ENCODE measurements around the gene TOX2. TPM values are rescaled to one million over a fixed set of nuclear protein-coding genes. Genes with fewer than 3 reads are reported as not detected.

Gene TOX2
- total RNA-seq, 3 donors from 2014 or later (not counting 1 experiment from before 2014, with no cell fraction given): 0.93 to 1.8 (median 1.2) TPM

- intact Hi-C loops (cut with micrococcal nuclease): no loop called here
- Mint-ChIP-seq H3K27me3 (ENCODE audit: low read depth in 2 of 2) (peaks cover 35 to 43% of the 10 kb centered on the region in 2 donors), H3K27ac (no peak overlapping the region)
Measured at GRCh38 chr20:44110816-44111568, 196.3 kb downstream of the TOX2 start.

GRCh38 chr20:44111712-44112335 lies 197.2 kb downstream of the TOX2 start:
- H3K9me3 Mint-ChIP-seq: no peaks in the 10 kb centered on the region
- H3K27me3 Mint-ChIP-seq (ENCODE audit: low read depth in 2 of 2): peaks cover 35 to 42% of the 10 kb centered on the region in 2 donors
- no peaks in the 10 kb centered on the region for H3K4me1 Mint-ChIP-seq
- ATAC-seq: no peak
- no peaks in the 10 kb centered on the region for H3K9me3 ChIP-seq (ENCODE audit: control insufficient read depth, insufficient read depth, low read length)
- TF ChIP-seq CTCF (IDR thresholded peaks at IDR 0.05): no peak
- no peaks in the 10 kb centered on the region for H3K36me3 Mint-ChIP-seq
- WGBS (ENCODE audit: insufficient coverage): 56% methylated on average over 6 of the region's 6 CpGs
- H3K4me1 ChIP-seq (ENCODE audit: control insufficient read depth, insufficient read depth, low read length): no peaks in the 10 kb centered on the region
- H3K27ac ChIP-seq (ENCODE audit: low read length): no peak overlapping the region
- no peak overlapping the region for H3K4me3 Mint-ChIP-seq
- H3K36me3 ChIP-seq (ENCODE audit: control insufficient read depth, insufficient read depth, low read length): no peaks in the 10 kb centered on the region
- H3K4me3 ChIP-seq (ENCODE audit: low read length): no peak overlapping the region
- no peaks in the 10 kb centered on the region for H3K27me3 ChIP-seq (ENCODE audit: control insufficient read depth, insufficient read depth, low read length)
- no peak overlapping the region for H3K27ac Mint-ChIP-seq
- no peak for DNase-seq
- intact Hi-C loops (cut with micrococcal nuclease): no loop called here

More at GRCh38 chr20:44110816-44111568, 196.3 kb downstream of the TOX2 start:
- Histone ChIP-seq H3K36me3 (ENCODE audit: control insufficient read depth, insufficient read depth, low read length) (no peaks in the 10 kb centered on the region), H3K4me1 (ENCODE audit: control insufficient read depth, insufficient read depth, low read length) (no peaks in the 10 kb centered on the region), H3K4me3 (ENCODE audit: low read length) (no peak overlapping the region), H3K9me3 (ENCODE audit: control insufficient read depth, insufficient read depth, low read length) (no peaks in the 10 kb centered on the region), H3K27ac (ENCODE audit: low read length) (no peak overlapping the region), H3K27me3 (ENCODE audit: control insufficient read depth, insufficient read depth, low read length) (no peaks in the 10 kb centered on the region)
- Mint-ChIP-seq H3K36me3 (no peaks in the 10 kb centered on the region), H3K4me3 (no peak overlapping the region), H3K4me1 (no peaks in the 10 kb centered on the region), H3K9me3 (no peaks in the 10 kb centered on the region)
- WGBS (ENCODE audit: insufficient coverage): 73% methylated on average over 9 of the region's 9 CpGs
- no peak for TF ChIP-seq CTCF (IDR thresholded peaks at IDR 0.05)
- ATAC-seq: no peak
- DNase-seq: no peak

GRCh38 chr20:44112456-44112855 lies 197.8 kb downstream of the TOX2 start:
- no peak overlapping the region for H3K27ac ChIP-seq (ENCODE audit: low read length)
- Mint-ChIP-seq H3K9me3 (no peaks in the 10 kb centered on the region), H3K4me1 (no peaks in the 10 kb centered on the region), H3K4me3 (no peak overlapping the region), H3K36me3 (no peaks in the 10 kb centered on the region), H3K27me3 (ENCODE audit: low read depth in 2 of 2) (peaks cover 32 to 43% of the 10 kb centered on the region in 2 donors), H3K27ac (no peak overlapping the region)
- TF ChIP-seq CTCF (IDR thresholded peaks at IDR 0.05): no peak
- ATAC-seq (no peak), DNase-seq (no peak)
- H3K9me3 ChIP-seq (ENCODE audit: control insufficient read depth, insufficient read depth, low read length): no peaks in the 10 kb centered on the region
- WGBS (ENCODE audit: insufficient coverage): 78% methylated on average over 6 of the region's 6 CpGs
- H3K36me3 ChIP-seq (ENCODE audit: control insufficient read depth, insufficient read depth, low read length): no peaks in the 10 kb centered on the region
- H3K4me1 ChIP-seq (ENCODE audit: control insufficient read depth, insufficient read depth, low read length): no peaks in the 10 kb centered on the region
- no peaks in the 10 kb centered on the region for H3K27me3 ChIP-seq (ENCODE audit: control insufficient read depth, insufficient read depth, low read length)
- intact Hi-C loops (cut with micrococcal nuclease): no loop called here
- H3K4me3 ChIP-seq (ENCODE audit: low read length): no peak overlapping the region
